GM12874 (cell line): Measurements from ENCODE around the gene NDNF.

ENCODE experiments used
- TF ChIP-seq, protein P1 (sequence below): IDR thresholded peaks from 2 replicates; pipeline ENCODE4 v1.5.1; 2011; ENCODE audit warnings: low read depth, mild to moderate bottlenecking, control low read depth, low read length, moderate library complexity; ENCODE audit not compliant: insufficient read depth

Gene NDNF, protein sequence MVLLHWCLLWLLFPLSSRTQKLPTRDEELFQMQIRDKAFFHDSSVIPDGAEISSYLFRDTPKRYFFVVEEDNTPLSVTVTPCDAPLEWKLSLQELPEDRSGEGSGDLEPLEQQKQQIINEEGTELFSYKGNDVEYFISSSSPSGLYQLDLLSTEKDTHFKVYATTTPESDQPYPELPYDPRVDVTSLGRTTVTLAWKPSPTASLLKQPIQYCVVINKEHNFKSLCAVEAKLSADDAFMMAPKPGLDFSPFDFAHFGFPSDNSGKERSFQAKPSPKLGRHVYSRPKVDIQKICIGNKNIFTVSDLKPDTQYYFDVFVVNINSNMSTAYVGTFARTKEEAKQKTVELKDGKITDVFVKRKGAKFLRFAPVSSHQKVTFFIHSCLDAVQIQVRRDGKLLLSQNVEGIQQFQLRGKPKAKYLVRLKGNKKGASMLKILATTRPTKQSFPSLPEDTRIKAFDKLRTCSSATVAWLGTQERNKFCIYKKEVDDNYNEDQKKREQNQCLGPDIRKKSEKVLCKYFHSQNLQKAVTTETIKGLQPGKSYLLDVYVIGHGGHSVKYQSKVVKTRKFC

DNA sequence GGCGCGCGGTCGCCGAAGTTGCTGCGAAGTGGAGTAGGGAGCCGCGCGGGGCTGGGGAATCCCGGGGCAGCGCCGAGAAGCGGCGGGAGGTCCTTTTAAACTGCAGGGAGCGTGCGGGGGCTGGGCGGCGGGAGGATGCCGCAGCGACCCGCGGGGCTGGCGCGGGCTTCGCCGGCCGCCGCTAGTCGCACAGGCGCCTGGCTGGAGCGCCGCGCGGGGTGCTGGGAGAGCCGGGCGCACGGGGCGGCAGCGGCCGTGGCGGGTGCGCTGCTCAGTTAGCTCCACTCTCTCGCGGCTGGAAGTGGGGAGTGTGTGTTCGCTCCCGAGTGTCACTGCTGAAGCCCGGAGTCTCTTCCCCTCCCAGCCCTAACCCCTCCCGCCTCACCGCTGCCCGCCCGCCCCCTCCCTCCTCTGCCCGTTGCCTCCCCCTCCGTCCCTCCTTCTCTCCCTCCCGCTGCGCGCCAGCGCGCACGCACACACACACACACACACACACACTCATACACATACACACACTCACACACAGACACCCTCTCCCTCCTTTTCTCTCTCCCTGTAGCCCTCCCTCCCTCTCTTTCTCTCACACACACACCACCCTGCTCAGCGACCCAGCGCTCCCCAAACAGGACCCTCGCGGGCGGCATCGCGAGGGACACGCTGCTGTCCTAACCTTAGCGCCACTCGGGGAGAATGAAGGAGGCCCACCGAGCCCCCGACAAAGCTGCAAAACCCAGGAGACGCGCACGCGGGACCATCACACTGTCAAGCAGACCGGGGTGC is at the start of gene NDNF:
NDNF (minus strand) TSS at position 312 of the 780 bp plus-strand sequence. CDS start 26,698 bp downstream, outside the sequence.
- TF ChIP-seq, protein P1, sequence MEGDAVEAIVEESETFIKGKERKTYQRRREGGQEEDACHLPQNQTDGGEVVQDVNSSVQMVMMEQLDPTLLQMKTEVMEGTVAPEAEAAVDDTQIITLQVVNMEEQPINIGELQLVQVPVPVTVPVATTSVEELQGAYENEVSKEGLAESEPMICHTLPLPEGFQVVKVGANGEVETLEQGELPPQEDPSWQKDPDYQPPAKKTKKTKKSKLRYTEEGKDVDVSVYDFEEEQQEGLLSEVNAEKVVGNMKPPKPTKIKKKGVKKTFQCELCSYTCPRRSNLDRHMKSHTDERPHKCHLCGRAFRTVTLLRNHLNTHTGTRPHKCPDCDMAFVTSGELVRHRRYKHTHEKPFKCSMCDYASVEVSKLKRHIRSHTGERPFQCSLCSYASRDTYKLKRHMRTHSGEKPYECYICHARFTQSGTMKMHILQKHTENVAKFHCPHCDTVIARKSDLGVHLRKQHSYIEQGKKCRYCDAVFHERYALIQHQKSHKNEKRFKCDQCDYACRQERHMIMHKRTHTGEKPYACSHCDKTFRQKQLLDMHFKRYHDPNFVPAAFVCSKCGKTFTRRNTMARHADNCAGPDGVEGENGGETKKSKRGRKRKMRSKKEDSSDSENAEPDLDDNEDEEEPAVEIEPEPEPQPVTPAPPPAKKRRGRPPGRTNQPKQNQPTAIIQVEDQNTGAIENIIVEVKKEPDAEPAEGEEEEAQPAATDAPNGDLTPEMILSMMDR = no peak

DNA sequence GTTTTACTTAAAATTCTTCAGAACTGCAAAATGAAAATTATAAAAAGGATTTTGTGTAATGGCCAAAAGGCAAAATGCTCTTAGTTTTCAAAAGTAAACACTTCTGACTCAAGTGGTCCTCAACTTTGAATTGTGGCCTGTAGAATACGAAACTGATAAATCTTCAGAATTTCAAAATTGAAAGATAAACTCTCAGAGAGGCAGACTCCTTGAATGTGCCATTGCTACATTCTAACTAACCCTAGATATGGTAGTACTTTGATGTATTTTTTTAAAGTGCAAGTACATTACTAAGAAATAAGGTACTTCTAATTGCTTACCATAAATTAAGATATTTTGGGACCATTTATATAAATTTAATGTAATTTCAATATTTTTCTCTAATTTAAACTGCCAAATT is 47.4 kb upstream of the NDNF start:
- TF ChIP-seq, protein P1 = no peak

DNA sequence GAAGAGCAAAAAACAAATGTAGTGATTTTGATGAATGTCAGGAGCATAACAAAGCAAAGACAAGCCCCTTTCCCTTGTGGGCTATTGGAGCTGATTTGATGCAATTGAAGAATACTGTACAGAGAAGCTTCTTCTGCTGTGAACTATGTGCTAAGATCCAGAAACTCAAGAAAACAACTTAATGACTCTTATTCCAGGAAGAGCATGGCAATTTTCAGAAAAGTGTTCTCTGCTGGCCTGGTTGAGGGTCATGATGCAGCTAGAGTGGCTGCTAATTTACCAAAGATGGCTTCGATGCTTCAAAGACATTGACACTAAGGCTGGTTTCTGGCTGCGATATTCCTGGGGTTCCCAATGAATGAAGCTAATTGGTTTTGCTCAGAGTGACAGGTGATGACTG is 46.0 kb upstream of the NDNF start:
- TF ChIP-seq, protein P1 = no peak

DNA sequence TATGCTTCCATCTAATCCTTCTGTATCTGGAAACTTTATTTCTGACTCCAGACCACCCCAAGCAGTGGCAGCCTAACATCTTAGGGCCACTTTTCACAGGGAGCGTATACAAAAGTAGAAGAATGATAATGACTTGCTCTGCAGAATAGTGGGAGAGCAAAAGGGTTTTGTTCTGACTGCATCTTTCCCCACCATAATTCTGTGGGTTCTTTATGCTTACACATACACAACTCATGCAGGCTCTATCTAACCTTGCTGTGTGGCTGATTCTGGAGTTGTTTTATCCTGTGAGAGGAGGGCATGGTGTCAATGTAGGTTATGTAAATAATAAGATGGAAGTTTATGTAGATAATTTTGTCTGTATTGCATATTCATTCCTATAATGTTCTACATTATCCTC is 42.4 kb upstream of the NDNF start:
- TF ChIP-seq, protein P1 = no peak

DNA sequence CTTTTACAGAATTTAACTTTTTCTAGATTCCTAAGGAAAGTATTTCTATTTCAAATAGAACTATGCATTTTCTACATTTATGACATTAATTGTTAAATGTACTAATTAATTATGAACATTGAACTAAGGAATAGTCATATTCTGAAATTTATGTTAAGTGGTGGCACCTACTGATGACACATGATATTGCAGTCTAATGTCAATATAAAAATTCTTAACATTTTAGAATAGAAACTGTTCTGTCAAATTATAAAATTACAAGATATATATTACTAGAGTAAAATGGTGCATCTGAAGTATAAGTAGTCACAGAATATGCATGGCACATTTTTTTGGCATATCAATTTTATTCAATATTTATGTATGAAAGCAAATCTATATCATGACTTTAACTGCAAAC is 40.2 kb upstream of the NDNF start:
- TF ChIP-seq, protein P1 = no peak

DNA sequence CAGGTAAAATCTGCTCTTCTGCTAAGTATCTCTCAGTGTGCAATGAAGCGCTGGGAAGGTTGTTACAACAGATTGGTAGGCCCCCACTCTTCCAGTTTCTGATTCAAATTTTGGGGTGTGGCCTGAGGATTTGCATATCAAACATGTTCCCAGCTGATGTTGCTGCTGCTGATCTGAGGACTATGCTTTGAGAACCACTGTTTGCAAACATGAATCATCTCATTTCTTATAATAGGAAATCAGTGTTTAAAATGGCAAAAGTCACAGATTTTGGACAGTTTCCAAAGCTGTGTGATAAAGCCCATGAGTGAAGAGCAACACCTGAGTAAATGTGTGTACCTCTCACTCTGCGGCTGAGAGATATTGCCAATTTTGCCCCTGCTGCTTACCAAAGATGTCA is 36.2 kb upstream of the NDNF start:
- TF ChIP-seq, protein P1 = no peak

DNA sequence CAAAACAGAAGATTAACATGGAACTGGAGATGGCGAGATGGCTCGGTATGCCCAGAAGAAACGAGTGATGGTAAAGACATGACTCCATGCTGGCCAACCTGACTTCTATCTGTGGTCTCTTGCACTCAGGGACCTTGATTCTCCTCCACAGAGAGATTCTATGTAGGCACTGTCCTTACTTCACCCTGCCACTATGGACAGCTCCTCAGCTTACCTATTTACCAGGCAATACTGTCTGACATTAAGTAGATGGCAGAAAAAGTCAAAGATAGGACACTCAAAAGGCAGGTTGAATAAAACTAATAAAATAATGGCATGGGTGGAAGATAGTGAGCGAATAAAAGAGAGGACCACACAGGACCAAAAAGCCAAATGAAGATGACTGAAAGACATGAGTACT is 35.2 kb upstream of the NDNF start:
- TF ChIP-seq, protein P1 = no peak
